ENCODE results near the gene DNMT3A. TPM values are rescaled to one million over a fixed set of nuclear protein-coding genes. Genes with fewer than 3 reads are reported as not detected.

The DNMT3A gene
- total RNA-seq, 2 donors from 2014 or later: 55.2 to 64.6 TPM

GRCh38 chr2:25342372-25343186, 854 bp upstream of the DNMT3A start:
- ATAC-seq (replicated peaks): peak; percentile 86
- H3K4me1 Mint-ChIP-seq: peaks cover 24% of the 10 kb centered on the region
- H3K36me3 Mint-ChIP-seq (ENCODE audit: low read depth): peaks cover 6% of the 10 kb centered on the region
- no peaks in the 10 kb centered on the region for H3K27me3 Mint-ChIP-seq
- no peaks in the 10 kb centered on the region for H3K9me3 Mint-ChIP-seq
- peak overlapping the region; percentile 66 for H3K27ac Mint-ChIP-seq
- H3K4me3 Mint-ChIP-seq: peak overlapping the region; percentile 75

GRCh38 chr2:25341011-25341727, 556 bp downstream of the DNMT3A start:
- Mint-ChIP-seq H3K27me3 (no peaks in the 10 kb centered on the region), H3K9me3 (no peaks in the 10 kb centered on the region), H3K27ac (no peak overlapping the region), H3K36me3 (ENCODE audit: low read depth) (peaks cover 6% of the 10 kb centered on the region), H3K4me1 (peaks cover 27% of the 10 kb centered on the region), H3K4me3 (no peak overlapping the region)
- ATAC-seq (replicated peaks): peak; percentile 23

GRCh38 chr2:25340181-25340921, 1.4 kb downstream of the DNMT3A start:
- Mint-ChIP-seq H3K27me3 (no peaks in the 10 kb centered on the region), H3K4me1 (peaks cover 28% of the 10 kb centered on the region), H3K4me3 (peak overlapping the region; percentile 48), H3K27ac (no peak overlapping the region), H3K36me3 (ENCODE audit: low read depth) (peaks cover 6% of the 10 kb centered on the region), H3K9me3 (no peaks in the 10 kb centered on the region)
- ATAC-seq (replicated peaks): no peak

GRCh38 chr2:25339791-25340180, 1.9 kb downstream of the DNMT3A start:
- no peaks in the 10 kb centered on the region for H3K27me3 Mint-ChIP-seq
- no peak for ATAC-seq (replicated peaks)
- peaks cover 34% of the 10 kb centered on the region for H3K4me1 Mint-ChIP-seq
- peak overlapping the region; percentile 48 for H3K4me3 Mint-ChIP-seq
- peak overlapping the region; percentile 20 for H3K27ac Mint-ChIP-seq
- no peaks in the 10 kb centered on the region for H3K9me3 Mint-ChIP-seq
- H3K36me3 Mint-ChIP-seq (ENCODE audit: low read depth): peaks cover 6% of the 10 kb centered on the region

GRCh38 chr2:25339211-25339674, 2.5 kb downstream of the DNMT3A start:
- Mint-ChIP-seq H3K27me3 (no peaks in the 10 kb centered on the region), H3K4me1 (peaks cover 39% of the 10 kb centered on the region), H3K27ac (peak overlapping the region; percentile 20), H3K36me3 (ENCODE audit: low read depth) (peaks cover 6% of the 10 kb centered on the region), H3K4me3 (peak overlapping the region; percentile 48), H3K9me3 (no peaks in the 10 kb centered on the region)
- no peak for ATAC-seq (replicated peaks)

GRCh38 chr2:25338401-25338800, 3.3 kb downstream of the DNMT3A start:
- no peak for ATAC-seq (replicated peaks)
- H3K36me3 Mint-ChIP-seq (ENCODE audit: low read depth): peaks cover 6% of the 10 kb centered on the region
- H3K27ac Mint-ChIP-seq: no peak overlapping the region
- H3K27me3 Mint-ChIP-seq: no peaks in the 10 kb centered on the region
- H3K4me1 Mint-ChIP-seq: peaks cover 40% of the 10 kb centered on the region
- H3K4me3 Mint-ChIP-seq: peak overlapping the region; percentile 57
- H3K9me3 Mint-ChIP-seq: no peaks in the 10 kb centered on the region

- H3K27me3 Mint-ChIP-seq: no peaks in the 10 kb centered on the region
- no peaks in the 10 kb centered on the region for H3K9me3 Mint-ChIP-seq
- no peak for ATAC-seq (replicated peaks)
- H3K4me3 Mint-ChIP-seq: peak overlapping the region; percentile 57
- H3K4me1 Mint-ChIP-seq: peaks cover 43% of the 10 kb centered on the region
- no peak overlapping the region for H3K27ac Mint-ChIP-seq
- H3K36me3 Mint-ChIP-seq (ENCODE audit: low read depth): peaks cover 6% of the 10 kb centered on the region
Observed at GRCh38 chr2:25337891-25338290, 3.8 kb downstream of the DNMT3A start.

GRCh38 chr2:25337276-25337675, 4.4 kb downstream of the DNMT3A start:
- peaks cover 6% of the 10 kb centered on the region for H3K36me3 Mint-ChIP-seq (ENCODE audit: low read depth)

GRCh38 chr2:25336383-25336841, 5.3 kb downstream of the DNMT3A start:
- Mint-ChIP-seq H3K9me3 (no peaks in the 10 kb centered on the region), H3K27me3 (no peaks in the 10 kb centered on the region), H3K4me3 (peak overlapping the region; percentile 57), H3K4me1 (peaks cover 57% of the 10 kb centered on the region), H3K36me3 (ENCODE audit: low read depth) (peaks cover 10% of the 10 kb centered on the region), H3K27ac (peak overlapping the region; percentile 40)
- no peak for ATAC-seq (replicated peaks)

More at GRCh38 chr2:25337276-25337675, 4.4 kb downstream of the DNMT3A start:
- ATAC-seq (replicated peaks): no peak
- H3K4me1 Mint-ChIP-seq: peaks cover 49% of the 10 kb centered on the region
- peak overlapping the region; percentile 40 for H3K27ac Mint-ChIP-seq
- no peaks in the 10 kb centered on the region for H3K9me3 Mint-ChIP-seq
- H3K27me3 Mint-ChIP-seq: no peaks in the 10 kb centered on the region
- peak overlapping the region; percentile 57 for H3K4me3 Mint-ChIP-seq

- Mint-ChIP-seq H3K9me3 (no peaks in the 10 kb centered on the region), H3K36me3 (ENCODE audit: low read depth) (peaks cover 14% of the 10 kb centered on the region), H3K4me1 (peaks cover 62% of the 10 kb centered on the region), H3K4me3 (peak overlapping the region; percentile 56), H3K27ac (no peak overlapping the region), H3K27me3 (no peaks in the 10 kb centered on the region)
- no peak for ATAC-seq (replicated peaks)
Observed at GRCh38 chr2:25335971-25336370, 5.8 kb downstream of the DNMT3A start.

GRCh38 chr2:25335204-25335603, 6.5 kb downstream of the DNMT3A start:
- Mint-ChIP-seq H3K9me3 (no peaks in the 10 kb centered on the region), H3K4me3 (peak overlapping the region; percentile 56), H3K27me3 (no peaks in the 10 kb centered on the region), H3K27ac (peak overlapping the region; percentile 75), H3K36me3 (ENCODE audit: low read depth) (peaks cover 15% of the 10 kb centered on the region), H3K4me1 (peaks cover 67% of the 10 kb centered on the region)
- no peak for ATAC-seq (replicated peaks)

- Mint-ChIP-seq H3K27me3 (no peaks in the 10 kb centered on the region), H3K4me3 (peak overlapping the region; percentile 56), H3K36me3 (ENCODE audit: low read depth) (peaks cover 10% of the 10 kb centered on the region), H3K4me1 (peaks cover 67% of the 10 kb centered on the region), H3K9me3 (no peaks in the 10 kb centered on the region), H3K27ac (peak overlapping the region; percentile 75)
- no peak for ATAC-seq (replicated peaks)
Observed at GRCh38 chr2:25334482-25334881, 7.2 kb downstream of the DNMT3A start.

GRCh38 chr2:25333981-25334380, 7.7 kb downstream of the DNMT3A start:
- no peak overlapping the region for H3K4me3 Mint-ChIP-seq
- H3K9me3 Mint-ChIP-seq: no peaks in the 10 kb centered on the region
- H3K27me3 Mint-ChIP-seq: no peaks in the 10 kb centered on the region
- no peak overlapping the region for H3K27ac Mint-ChIP-seq
- peaks cover 9% of the 10 kb centered on the region for H3K36me3 Mint-ChIP-seq (ENCODE audit: low read depth)
- ATAC-seq (replicated peaks): no peak
- H3K4me1 Mint-ChIP-seq: peaks cover 64% of the 10 kb centered on the region

GRCh38 chr2:25332571-25332970, 9.2 kb downstream of the DNMT3A start:
- no peak for ATAC-seq (replicated peaks)
- Mint-ChIP-seq H3K9me3 (peaks cover 3% of the 10 kb centered on the region), H3K27me3 (no peaks in the 10 kb centered on the region), H3K36me3 (ENCODE audit: low read depth) (peaks cover 17% of the 10 kb centered on the region), H3K27ac (peak overlapping the region; percentile 36), H3K4me3 (peak overlapping the region; percentile 29), H3K4me1 (peaks cover 55% of the 10 kb centered on the region)
